Panc1 (cell line): ENCODE measurements around the gene RABGAP1L. TPM values are rescaled to one million over a fixed set of nuclear protein-coding genes. Genes with fewer than 3 reads are reported as not detected.
"Not testable (repeated sequence)": the region's sequence is repeated elsewhere in the genome, so short reads cannot be mapped to it uniquely, and the experiment has no call there.

Experiments
- ATAC-seq: fragments of 200-7000 bp; cut with Tn5 transposase; 2 replicates; pipeline ENCODE4 v1.9.1; 2020; ENCODE audit warnings: mild to moderate bottlenecking, moderate library complexity
- BruUV-seq: library from RNA; stranded (reverse); fragments of 400-500 nt; replicated peaks from 2 replicates; lab custom pipeline; 2021; lab: Mats Ljungman, UMichigan
- CTCF ChIA-PET: fragments of 300-600 bp; sonication (Branson Sonifier 250); formaldehyde crosslinking; loops from one replicate; lab custom pipeline; 2022; ENCODE audit warnings: antibody characterized with exemption; lab: Charles Lee
- POLR2A ChIA-PET: fragments of 300-600 bp; sonication (Branson Sonifier 250); formaldehyde crosslinking; loops from one replicate; lab custom pipeline; 2022; ENCODE audit warnings: antibody characterized with exemption; lab: Charles Lee
- DNase-seq: peaks from one replicate; pipeline ENCODE4 v3.0.0-alpha.2; 2010; ENCODE audit warnings: low read depth, low spot score
- H3K27ac ChIP-seq: 2 replicates; pipeline ENCODE4 v1.5.1; 2011; ENCODE audit warnings: mild to moderate bottlenecking, low read length, inconsistent platforms
- H3K27me3 ChIP-seq: fragments of 200-500 bp; sonication (Bioruptor generic); 2 replicates; pipeline ENCODE4 v1.6.0; 2014; ENCODE audit warnings: low read length, inconsistent platforms; ENCODE audit not compliant: control insufficient read depth, insufficient read depth
- H3K36me3 ChIP-seq: fragments of 200-500 bp; sonication (Bioruptor generic); 2 replicates; pipeline ENCODE4 v1.5.1; 2014; ENCODE audit warnings: inconsistent platforms, mild to moderate bottlenecking, low read length, moderate library complexity; ENCODE audit not compliant: control insufficient read depth, insufficient read depth
- H3K4me1 ChIP-seq: 2 replicates; pipeline ENCODE4 v1.5.1; 2011; ENCODE audit warnings: inconsistent platforms, mild to moderate bottlenecking, low read length, moderate library complexity; ENCODE audit not compliant: control insufficient read depth, insufficient read depth
- H3K4me3 ChIP-seq, 2 experiments: 2 replicates each; pipeline ENCODE4 v1.5.1; 2011 to 2012; ENCODE audit warnings: low read depth in 2 of 2, low read length in 2 of 2, mild to moderate bottlenecking in 2 of 2, inconsistent platforms in 1 of 2, moderate library complexity in 1 of 2
- H3K9me3 ChIP-seq: fragments of 200-500 bp; sonication (Bioruptor generic); 2 replicates; pipeline ENCODE4 v1.5.1; 2014; ENCODE audit warnings: low read depth, mild to moderate bottlenecking, inconsistent platforms, low read length, moderate library complexity; ENCODE audit not compliant: control insufficient read depth, insufficient read depth
- CTCF ChIP-seq: fragments of 450-650 bp; IDR thresholded peaks from 2 replicates; pipeline ENCODE4 v1.5.1; 2017; ENCODE audit warnings: mild to moderate bottlenecking
- POLR2AphosphoS5 ChIP-seq: IDR thresholded peaks from 2 replicates; pipeline ENCODE4 v1.6.1; 2012; ENCODE audit warnings: mild to moderate bottlenecking, low read depth, low read length, moderate library complexity
- REST ChIP-seq, 2 experiments: IDR thresholded peaks; 2 replicates each; pipeline ENCODE4 v1.6.1; 2011 to 2012; ENCODE audit warnings: low read depth in 2 of 2, control low read depth in 1 of 2, low read length in 1 of 2, mild to moderate bottlenecking in 1 of 2, moderate library complexity in 1 of 2; ENCODE audit not compliant: insufficient read depth in 1 of 2
- SIN3A ChIP-seq: IDR thresholded peaks from 2 replicates; pipeline ENCODE4 v1.6.1; 2012; ENCODE audit warnings: low read depth, mild to moderate bottlenecking, low read length, moderate library complexity, borderline replicate concordance; ENCODE audit not compliant: insufficient read depth
- TCF7L2 ChIP-seq: IDR thresholded peaks from 2 replicates; pipeline ENCODE4 v1.6.1; 2011; ENCODE audit warnings: mild to moderate bottlenecking, low read depth, low read length, inconsistent platforms
- in situ Hi-C: cut with HindIII; loops from 2 replicates; pipeline ENCODE4 v1.10.0; 2016; ENCODE audit warnings: low sequenced_read_pairs, low pct_unique_long_range_greater_than_20kb
- intact Hi-C: fragments of 100-400 bp; cut with micrococcal nuclease; formaldehyde crosslinking; loops from one replicate; pipeline ENCODE4 v1.10.0; 2022; ENCODE audit not compliant: unreplicated experiment
- total RNA-seq: library from RNA; stranded (reverse); gene quantifications from one replicate; pipeline ENCODE4 v1.2.1, GENCODE V29; 2021; ENCODE audit not compliant: unreplicated experiment

The RABGAP1L gene
- total RNA-seq, 1 experiment from 2014 or later = 37.0 TPM

- BruUV-seq = no TSS peak
- TF ChIP-seq POLR2AphosphoS5 (no peak), TCF7L2 (no peak), SIN3A (no peak), CTCF (no peak), REST (IDR thresholded peaks at IDR 0.05; ENCODE audit: insufficient read depth in 1 of 2, low read depth in 2 of 2, low read length in 1 of 2) (no peak)
- Histone ChIP-seq H3K36me3 (no peaks in the 10 kb centered on the region), H3K27ac (no peak overlapping the region), H3K27me3 (no peaks in the 10 kb centered on the region), H3K4me3 (no peak overlapping the region), H3K4me1 (no peaks in the 10 kb centered on the region), H3K9me3 (no peaks in the 10 kb centered on the region)
- ChIA-PET POLR2A (no interaction called here), CTCF (interaction anchor here (0.6 kb wide), 1 partner anchor 12 kb away, joined by 3 read pairs; no protein-coding TSS in a partner anchor)
- ATAC-seq (no peak), DNase-seq (no peak)
- in situ Hi-C loops (no loop called here), intact Hi-C loops (no loop called here)
Observed at GRCh38 chr1:174892016-174892415, 732.7 kb downstream of the RABGAP1L start.

- no peaks in the 10 kb centered on the region for H3K36me3 ChIP-seq
- in situ Hi-C loops (no loop called here), intact Hi-C loops (no loop called here)
- no TSS peak for BruUV-seq
- POLR2A ChIA-PET = no interaction called here
- H3K4me1 ChIP-seq = no peaks in the 10 kb centered on the region
- DNase-seq = no peak
- no peaks in the 10 kb centered on the region for H3K9me3 ChIP-seq
- no peak overlapping the region for H3K27ac ChIP-seq
- no peak for ATAC-seq
- TF ChIP-seq SIN3A (no peak), POLR2AphosphoS5 (no peak), REST (IDR thresholded peaks at IDR 0.05; ENCODE audit: insufficient read depth in 1 of 2, low read depth in 2 of 2, low read length in 1 of 2) (no peak), CTCF (no peak), TCF7L2 (no peak)
- H3K4me3 ChIP-seq = no peak overlapping the region
- CTCF ChIA-PET = interaction anchor here (0.6 kb wide), 1 partner anchor 14 kb away, joined by 3 read pairs; no protein-coding TSS in a partner anchor
- H3K27me3 ChIP-seq = no peaks in the 10 kb centered on the region
Observed at GRCh38 chr1:174894117-174894762, 734.9 kb downstream of the RABGAP1L start.

GRCh38 chr1:174895610-174896009 is 736.3 kb downstream of the RABGAP1L start:
- CTCF ChIA-PET, H3K27me3 ChIP-seq, H3K27ac ChIP-seq, H3K9me3 ChIP-seq, in situ Hi-C loops, H3K4me3 ChIP-seq, intact Hi-C loops, BruUV-seq, H3K36me3 ChIP-seq, H3K4me1 ChIP-seq, ATAC-seq, POLR2A ChIA-PET, DNase-seq: not testable (repeated sequence)
